NT2/D1 (cell line): ENCODE results near the gene AGBL4.

Experiments used
- DNase-seq: peaks from one replicate; pipeline ENCODE4 v3.0.0-alpha.2; 2011; ENCODE audit warnings: low read depth, low spot score
- H3K27me3 ChIP-seq: 2 replicates; pipeline ENCODE4 v1.6.0; 2011; ENCODE audit warnings: mild to moderate bottlenecking; ENCODE audit not compliant: insufficient read length, insufficient read depth
- H3K36me3 ChIP-seq: 2 replicates; pipeline ENCODE4 v1.6.1; 2011; ENCODE audit warnings: mild to moderate bottlenecking, low read length, mixed read lengths; ENCODE audit not compliant: insufficient read depth, insufficient read length
- H3K4me1 ChIP-seq: 2 replicates; pipeline ENCODE4 v1.5.1; 2011; ENCODE audit not compliant: insufficient read depth, insufficient read length
- H3K4me3 ChIP-seq: 2 replicates; pipeline ENCODE4 v1.5.1; 2011; ENCODE audit warnings: low read depth; ENCODE audit not compliant: insufficient read length
- H3K9ac ChIP-seq: 2 replicates; pipeline ENCODE4 v1.6.0; 2011; ENCODE audit warnings: low read depth; ENCODE audit not compliant: insufficient read length
- H3K9me3 ChIP-seq: 2 replicates; pipeline ENCODE4 v1.5.1; 2011; ENCODE audit warnings: mild to moderate bottlenecking, low read length; ENCODE audit not compliant: insufficient read depth
- SUZ12 ChIP-seq: IDR thresholded peaks from 2 replicates; pipeline ENCODE4 v1.6.1; 2011; ENCODE audit not compliant: insufficient read length, insufficient read depth; ENCODE audit errors: extremely low read depth
- YY1 ChIP-seq: IDR thresholded peaks from 2 replicates; pipeline ENCODE4 v1.6.1; 2011; ENCODE audit not compliant: insufficient read length, insufficient read depth
- ZNF274 ChIP-seq: IDR thresholded peaks from 2 replicates; pipeline ENCODE4 v1.6.1; 2011; ENCODE audit warnings: mild to moderate bottlenecking, low read depth, low read length

Gene AGBL4

DNA sequence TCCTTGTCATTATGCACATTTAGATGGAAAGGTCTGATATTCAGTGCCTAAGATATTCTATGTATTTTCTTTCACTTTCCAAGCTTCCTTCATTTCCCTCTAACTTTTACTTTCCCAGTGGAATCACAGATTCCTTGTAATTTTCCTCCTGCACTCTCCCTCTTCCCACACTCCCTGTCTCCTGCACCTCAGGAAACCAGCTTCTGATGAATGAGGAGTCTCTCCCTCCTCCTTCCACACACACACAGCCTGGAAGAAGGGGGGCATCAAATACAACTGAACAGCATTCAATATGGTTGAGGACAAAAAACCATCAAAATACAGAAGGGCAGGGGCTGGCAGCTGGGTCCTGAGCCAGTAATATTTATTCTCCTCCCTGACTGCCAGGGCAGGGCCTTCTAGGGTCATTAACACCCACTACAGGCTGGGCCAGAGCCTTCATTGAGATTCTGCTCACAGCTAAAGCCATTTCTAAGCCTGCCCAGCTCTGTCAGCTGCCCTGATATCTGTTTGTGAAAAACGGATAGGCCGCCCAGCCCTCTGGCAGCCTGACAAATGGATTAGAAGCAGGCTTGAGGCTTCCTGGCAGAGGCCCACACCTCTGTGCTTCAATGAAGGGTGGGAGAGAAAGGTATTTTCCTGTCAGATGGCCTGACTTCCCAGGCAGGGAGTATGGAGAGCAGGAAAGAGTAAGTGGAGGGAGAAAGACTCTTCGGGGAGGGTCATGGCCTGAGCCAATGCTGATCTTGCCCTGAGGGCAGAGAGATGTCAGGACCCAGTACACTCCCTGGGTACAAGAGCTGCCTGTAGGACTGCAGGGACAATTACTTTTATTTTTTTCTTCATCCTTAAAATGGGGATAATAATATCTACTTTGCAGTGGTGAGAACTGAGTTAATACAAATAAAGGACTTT lies 1412.9 kb downstream of the AGBL4 start:
- Histone ChIP-seq H3K4me1 (peaks cover 6% of the 10 kb centered on the region), H3K27me3 (no peaks in the 10 kb centered on the region), H3K4me3 (no peak overlapping the region), H3K9ac (no peak overlapping the region), H3K36me3 (no peaks in the 10 kb centered on the region), H3K9me3 (no peaks in the 10 kb centered on the region)
- DNase-seq: no peak
- TF ChIP-seq ZNF274 (no peak), SUZ12 (no peak)

DNA sequence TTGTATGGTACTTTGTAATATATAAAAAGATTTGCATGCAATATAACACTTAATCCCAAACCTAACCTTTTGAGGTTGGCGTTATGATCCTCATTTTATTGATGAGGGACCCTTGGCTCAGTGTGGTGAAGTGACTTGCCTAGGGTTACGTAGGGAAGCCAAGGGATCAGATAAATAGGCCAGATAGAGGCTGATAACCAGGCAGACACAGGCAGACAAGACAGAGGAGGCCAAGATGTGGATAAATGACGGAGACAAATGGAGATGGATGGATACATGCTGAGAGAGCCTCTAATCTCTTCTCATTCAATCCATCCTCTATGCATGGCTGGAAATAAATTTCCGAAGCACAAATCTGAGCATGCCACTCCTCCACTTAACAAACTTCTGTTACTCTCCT lies 1414.9 kb downstream of the AGBL4 start:
- H3K4me1 ChIP-seq: peaks cover 6% of the 10 kb centered on the region
- H3K27me3 ChIP-seq: no peaks in the 10 kb centered on the region

GRCh38 chr1:48603222-48603621 lies 1420.5 kb downstream of the AGBL4 start:
- H3K9ac ChIP-seq: no peak overlapping the region
- H3K27me3 ChIP-seq: no peaks in the 10 kb centered on the region
- no peaks in the 10 kb centered on the region for H3K36me3 ChIP-seq
- TF ChIP-seq YY1 (no peak), ZNF274 (no peak), SUZ12 (no peak)
- no peak for DNase-seq
- H3K9me3 ChIP-seq: no peaks in the 10 kb centered on the region
- H3K4me3 ChIP-seq: no peak overlapping the region
- no peaks in the 10 kb centered on the region for H3K4me1 ChIP-seq

More for the DNA sequence above, 1414.9 kb downstream of the AGBL4 start:
- H3K9me3 ChIP-seq: no peaks in the 10 kb centered on the region
- TF ChIP-seq ZNF274 (no peak), YY1 (no peak), SUZ12 (no peak)
- DNase-seq: no peak
- H3K36me3 ChIP-seq: no peaks in the 10 kb centered on the region
- H3K9ac ChIP-seq: no peak overlapping the region
- H3K4me3 ChIP-seq: no peak overlapping the region

GRCh38 chr1:48602349-48602748 lies 1421.4 kb downstream of the AGBL4 start:
- Histone ChIP-seq H3K27me3 (no peaks in the 10 kb centered on the region), H3K4me1 (no peaks in the 10 kb centered on the region), H3K36me3 (no peaks in the 10 kb centered on the region), H3K9ac (no peak overlapping the region), H3K9me3 (no peaks in the 10 kb centered on the region), H3K4me3 (no peak overlapping the region)
- no peak for DNase-seq
- TF ChIP-seq YY1 (no peak), ZNF274 (no peak), SUZ12 (no peak)

DNA sequence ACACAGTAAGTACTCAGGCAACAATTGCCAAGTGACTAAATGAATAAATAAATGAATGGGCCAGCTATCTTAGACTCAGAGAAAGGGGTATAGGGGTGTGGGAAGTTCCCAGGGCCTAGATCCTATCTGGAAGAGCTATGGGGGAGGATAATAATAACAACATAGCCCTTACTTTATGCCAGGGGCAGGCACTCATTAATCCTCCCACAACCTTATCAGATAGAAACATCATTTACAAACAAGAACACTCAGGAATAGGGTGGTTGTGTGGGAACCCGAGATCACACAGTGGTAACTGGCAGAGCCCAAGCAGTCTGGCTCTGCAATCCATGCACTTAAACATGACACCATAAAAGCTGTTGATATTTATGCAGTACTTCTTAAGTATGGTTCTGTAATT lies 1423.6 kb downstream of the AGBL4 start:
- TF ChIP-seq YY1 (no peak), SUZ12 (no peak), ZNF274 (no peak)
- Histone ChIP-seq H3K9ac (no peak overlapping the region), H3K9me3 (no peaks in the 10 kb centered on the region), H3K27me3 (no peaks in the 10 kb centered on the region), H3K4me1 (peaks cover 5% of the 10 kb centered on the region), H3K36me3 (no peaks in the 10 kb centered on the region), H3K4me3 (no peak overlapping the region)
- no peak for DNase-seq

DNA sequence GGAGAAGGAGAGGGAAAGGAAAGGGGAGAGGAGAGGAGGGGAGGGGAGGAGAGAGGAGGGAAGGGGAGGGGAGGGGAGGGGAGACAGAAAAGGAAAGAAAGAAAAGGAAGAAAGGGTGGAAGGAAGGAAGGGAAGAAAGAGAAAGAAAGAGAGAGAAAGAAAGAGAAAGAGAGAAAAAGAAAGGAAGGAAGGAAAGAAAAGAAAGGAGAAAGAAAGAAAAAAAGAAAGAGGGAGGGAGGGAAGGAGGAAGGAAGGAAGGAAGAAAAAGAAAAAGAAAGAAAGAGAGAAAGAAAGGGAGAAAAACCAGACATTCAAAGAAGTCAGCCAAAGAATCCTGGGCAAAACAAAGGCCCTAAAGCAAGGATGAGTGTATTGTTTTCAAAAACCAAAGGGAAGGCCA lies 1426.1 kb downstream of the AGBL4 start:
- Histone ChIP-seq H3K27me3 (no peaks in the 10 kb centered on the region), H3K9ac (no peak overlapping the region), H3K4me3 (no peak overlapping the region), H3K4me1 (peaks cover 5% of the 10 kb centered on the region), H3K36me3 (no peaks in the 10 kb centered on the region), H3K9me3 (no peaks in the 10 kb centered on the region)
- TF ChIP-seq ZNF274: no peak
- TF ChIP-seq SUZ12: no peak
- no peak for TF ChIP-seq YY1
- DNase-seq: no peak

- no peak overlapping the region for H3K9ac ChIP-seq
- no peak for TF ChIP-seq SUZ12
- TF ChIP-seq ZNF274: no peak
- no peak for TF ChIP-seq YY1
These were observed 1427.7 kb downstream of the AGBL4 start for GRCh38 chr1:48596046-48596445.

More at GRCh38 chr1:48596046-48596445, 1427.7 kb downstream of the AGBL4 start:
- peak; percentile 35 for DNase-seq
- no peaks in the 10 kb centered on the region for H3K36me3 ChIP-seq
- no peaks in the 10 kb centered on the region for H3K27me3 ChIP-seq
- peaks cover 5% of the 10 kb centered on the region for H3K4me1 ChIP-seq
- no peak overlapping the region for H3K4me3 ChIP-seq
- H3K9me3 ChIP-seq: no peaks in the 10 kb centered on the region
